Panc1 (cell line): ENCODE measurements around the gene PGBD5. TPM values are rescaled to one million over a fixed set of nuclear protein-coding genes. Genes with fewer than 3 reads are reported as not detected.

Source experiments
- ATAC-seq: fragments of 200-7000 bp; cut with Tn5 transposase; 2 replicates; pipeline ENCODE4 v1.9.1; 2020; ENCODE audit warnings: mild to moderate bottlenecking, moderate library complexity
- BruUV-seq: library from RNA; stranded (reverse); fragments of 400-500 nt; replicated peaks from 2 replicates; lab custom pipeline; 2021; lab: Mats Ljungman, UMichigan
- CTCF ChIA-PET: fragments of 300-600 bp; sonication (Branson Sonifier 250); formaldehyde crosslinking; loops from one replicate; lab custom pipeline; 2022; ENCODE audit warnings: antibody characterized with exemption; lab: Charles Lee
- POLR2A ChIA-PET: fragments of 300-600 bp; sonication (Branson Sonifier 250); formaldehyde crosslinking; loops from one replicate; lab custom pipeline; 2022; ENCODE audit warnings: antibody characterized with exemption; lab: Charles Lee
- DNase-seq: peaks from one replicate; pipeline ENCODE4 v3.0.0-alpha.2; 2010; ENCODE audit warnings: low read depth, low spot score
- H3K27ac ChIP-seq: 2 replicates; pipeline ENCODE4 v1.5.1; 2011; ENCODE audit warnings: mild to moderate bottlenecking, low read length, inconsistent platforms
- H3K27me3 ChIP-seq: fragments of 200-500 bp; sonication (Bioruptor generic); 2 replicates; pipeline ENCODE4 v1.6.0; 2014; ENCODE audit warnings: low read length, inconsistent platforms; ENCODE audit not compliant: control insufficient read depth, insufficient read depth
- H3K36me3 ChIP-seq: fragments of 200-500 bp; sonication (Bioruptor generic); 2 replicates; pipeline ENCODE4 v1.5.1; 2014; ENCODE audit warnings: inconsistent platforms, mild to moderate bottlenecking, low read length, moderate library complexity; ENCODE audit not compliant: control insufficient read depth, insufficient read depth
- H3K4me1 ChIP-seq: 2 replicates; pipeline ENCODE4 v1.5.1; 2011; ENCODE audit warnings: inconsistent platforms, mild to moderate bottlenecking, low read length, moderate library complexity; ENCODE audit not compliant: control insufficient read depth, insufficient read depth
- H3K4me3 ChIP-seq, 2 experiments: 2 replicates each; pipeline ENCODE4 v1.5.1; 2011 to 2012; ENCODE audit warnings: low read depth in 2 of 2, low read length in 2 of 2, mild to moderate bottlenecking in 2 of 2, inconsistent platforms in 1 of 2, moderate library complexity in 1 of 2
- H3K9me3 ChIP-seq: fragments of 200-500 bp; sonication (Bioruptor generic); 2 replicates; pipeline ENCODE4 v1.5.1; 2014; ENCODE audit warnings: low read depth, mild to moderate bottlenecking, inconsistent platforms, low read length, moderate library complexity; ENCODE audit not compliant: control insufficient read depth, insufficient read depth
- CTCF ChIP-seq: fragments of 450-650 bp; IDR thresholded peaks from 2 replicates; pipeline ENCODE4 v1.5.1; 2017; ENCODE audit warnings: mild to moderate bottlenecking
- POLR2AphosphoS5 ChIP-seq: IDR thresholded peaks from 2 replicates; pipeline ENCODE4 v1.6.1; 2012; ENCODE audit warnings: mild to moderate bottlenecking, low read depth, low read length, moderate library complexity
- REST ChIP-seq, 2 experiments: IDR thresholded peaks; 2 replicates each; pipeline ENCODE4 v1.6.1; 2011 to 2012; ENCODE audit warnings: low read depth in 2 of 2, control low read depth in 1 of 2, low read length in 1 of 2, mild to moderate bottlenecking in 1 of 2, moderate library complexity in 1 of 2; ENCODE audit not compliant: insufficient read depth in 1 of 2
- SIN3A ChIP-seq: IDR thresholded peaks from 2 replicates; pipeline ENCODE4 v1.6.1; 2012; ENCODE audit warnings: low read depth, mild to moderate bottlenecking, low read length, moderate library complexity, borderline replicate concordance; ENCODE audit not compliant: insufficient read depth
- TCF7L2 ChIP-seq: IDR thresholded peaks from 2 replicates; pipeline ENCODE4 v1.6.1; 2011; ENCODE audit warnings: mild to moderate bottlenecking, low read depth, low read length, inconsistent platforms
- in situ Hi-C: cut with HindIII; loops from 2 replicates; pipeline ENCODE4 v1.10.0; 2016; ENCODE audit warnings: low sequenced_read_pairs, low pct_unique_long_range_greater_than_20kb
- intact Hi-C: fragments of 100-400 bp; cut with micrococcal nuclease; formaldehyde crosslinking; loops from one replicate; pipeline ENCODE4 v1.10.0; 2022; ENCODE audit not compliant: unreplicated experiment
- total RNA-seq: library from RNA; stranded (reverse); gene quantifications from one replicate; pipeline ENCODE4 v1.2.1, GENCODE V29; 2021; ENCODE audit not compliant: unreplicated experiment

PGBD5 gene
- total RNA-seq, 1 experiment from 2014 or later: 0.05 TPM

- H3K27ac ChIP-seq: no peak overlapping the region
- peaks cover 3% of the 10 kb centered on the region; the same call in 1 of the 2 replicates for H3K36me3 ChIP-seq
- in situ Hi-C loops: no loop called here
- DNase-seq: no peak
- intact Hi-C loops: no loop called here
- no peaks in the 10 kb centered on the region for H3K27me3 ChIP-seq
- H3K9me3 ChIP-seq: no peaks in the 10 kb centered on the region
- no peak for TF ChIP-seq CTCF
- TF ChIP-seq TCF7L2: no peak
- TF ChIP-seq REST (IDR thresholded peaks at IDR 0.05; ENCODE audit: insufficient read depth in 1 of 2, low read depth in 2 of 2, low read length in 1 of 2): no peak
- TF ChIP-seq SIN3A: no peak
- TF ChIP-seq POLR2AphosphoS5: no peak
- H3K4me1 ChIP-seq: no peaks in the 10 kb centered on the region
- POLR2A ChIA-PET: no interaction called here
- no TSS peak for BruUV-seq
- H3K4me3 ChIP-seq: no peak overlapping the region
- peak; percentile 44; the same call in 1 of the 2 replicates for ATAC-seq
- CTCF ChIA-PET: no interaction called here
Measured at GRCh38 chr1:230280054-230280795, 145.9 kb downstream of the PGBD5 start.

- TSS peak; percentile 69 for BruUV-seq
- H3K27me3 ChIP-seq: no peaks in the 10 kb centered on the region
- H3K36me3 ChIP-seq: peaks cover 8% of the 10 kb centered on the region; the same call in 1 of the 2 replicates
- TF ChIP-seq REST (IDR thresholded peaks at IDR 0.05; ENCODE audit: insufficient read depth in 1 of 2, low read depth in 2 of 2, low read length in 1 of 2) (no peak), TCF7L2 (no peak), CTCF (no peak), POLR2AphosphoS5 (no peak), SIN3A (no peak)
- H3K27ac ChIP-seq: no peak overlapping the region
- intact Hi-C loops: no loop called here
- no peaks in the 10 kb centered on the region for H3K4me1 ChIP-seq
- no peak for DNase-seq
- H3K4me3 ChIP-seq: no peak overlapping the region
- H3K9me3 ChIP-seq: no peaks in the 10 kb centered on the region
- ChIA-PET POLR2A (no interaction called here), CTCF (no interaction called here)
- in situ Hi-C loops: no loop called here
- no peak for ATAC-seq
Measured at GRCh38 chr1:230279583-230279945, 146.6 kb downstream of the PGBD5 start.
